SH-SY5Y (cell line): ENCODE data around the gene KCNQ1OT1.

Source experiments
- GATA2 ChIP-seq: IDR thresholded peaks from 2 replicates; pipeline ENCODE4 v1.6.1; 2011; ENCODE audit warnings: mild to moderate bottlenecking, low read depth, low read length
- GATA3 ChIP-seq: IDR thresholded peaks from 2 replicates; pipeline ENCODE4 v1.6.1; 2011; ENCODE audit warnings: low read depth, mild to moderate bottlenecking, low read length, moderate library complexity

The KCNQ1OT1 gene

DNA sequence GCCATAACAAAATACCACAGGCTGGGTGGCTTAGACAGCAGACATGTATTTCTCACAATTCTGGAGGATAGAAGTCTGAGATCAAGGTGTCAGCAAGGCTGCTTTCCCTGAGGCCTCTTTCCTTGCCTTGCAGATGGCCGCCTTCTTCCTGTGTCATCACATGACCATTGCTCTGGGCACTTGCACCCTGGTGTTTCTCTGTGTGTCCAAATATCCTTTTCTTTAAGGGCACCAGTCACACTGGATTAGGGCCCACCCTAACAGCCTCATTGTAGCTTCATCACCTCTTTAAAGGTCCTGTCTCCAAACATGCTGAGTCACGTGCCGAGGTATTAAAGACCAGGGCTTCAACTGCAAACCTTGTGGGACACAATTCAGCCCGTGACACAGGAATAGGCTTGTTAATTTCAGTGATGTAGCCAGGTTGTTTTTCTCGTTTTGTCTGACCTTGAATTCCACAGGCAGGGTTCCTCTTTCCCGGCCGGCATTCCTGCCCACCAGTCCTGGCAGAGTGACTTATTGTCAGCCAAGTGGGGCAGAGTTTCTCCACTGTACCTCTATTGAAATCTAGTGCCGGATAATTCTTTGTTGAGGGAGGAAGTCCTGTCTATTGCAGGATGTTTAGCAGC is 100.1 kb downstream of the KCNQ1OT1 start:
- no peak for TF ChIP-seq GATA3
- no peak for TF ChIP-seq GATA2

DNA sequence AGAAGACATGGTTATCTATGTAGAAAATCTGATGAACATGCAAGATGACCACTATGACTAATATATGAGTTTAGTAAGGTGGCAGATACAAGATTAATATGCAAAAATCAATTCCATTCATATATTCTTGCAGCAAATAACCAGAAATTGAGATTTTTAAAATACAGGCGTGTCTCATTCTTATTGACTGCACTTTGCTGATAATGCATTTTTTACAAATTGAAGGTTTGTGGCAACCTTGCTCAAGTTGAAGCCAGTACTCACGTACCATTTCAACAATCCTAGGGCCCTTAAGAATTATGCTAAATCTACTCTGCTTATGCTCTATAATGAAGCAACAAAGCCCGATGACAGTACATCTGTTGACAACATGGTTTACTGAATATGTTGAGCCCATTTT is 104.6 kb downstream of the KCNQ1OT1 start:
- TF ChIP-seq GATA2 (no peak), GATA3 (no peak)

DNA sequence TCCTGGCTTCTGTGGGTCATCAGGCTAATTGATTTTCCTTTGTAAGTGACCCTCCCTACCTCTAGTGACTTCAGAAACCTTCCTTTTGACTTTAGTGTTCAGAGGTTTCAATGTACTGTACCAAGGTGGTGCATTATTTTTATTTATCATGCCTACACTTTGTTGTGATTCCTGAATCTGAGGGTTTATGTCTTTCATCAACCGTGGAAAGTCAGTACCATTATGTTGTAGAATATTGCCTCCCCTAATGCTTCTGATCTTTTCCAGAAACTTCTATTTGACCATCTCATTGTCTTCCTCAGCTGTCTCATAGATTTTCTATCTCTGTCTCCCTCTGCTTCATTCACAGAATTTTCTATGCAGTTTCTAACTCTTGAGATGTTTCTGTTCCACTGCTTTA is 105.5 kb downstream of the KCNQ1OT1 start:
- no peak for TF ChIP-seq GATA2
- no peak for TF ChIP-seq GATA3

DNA sequence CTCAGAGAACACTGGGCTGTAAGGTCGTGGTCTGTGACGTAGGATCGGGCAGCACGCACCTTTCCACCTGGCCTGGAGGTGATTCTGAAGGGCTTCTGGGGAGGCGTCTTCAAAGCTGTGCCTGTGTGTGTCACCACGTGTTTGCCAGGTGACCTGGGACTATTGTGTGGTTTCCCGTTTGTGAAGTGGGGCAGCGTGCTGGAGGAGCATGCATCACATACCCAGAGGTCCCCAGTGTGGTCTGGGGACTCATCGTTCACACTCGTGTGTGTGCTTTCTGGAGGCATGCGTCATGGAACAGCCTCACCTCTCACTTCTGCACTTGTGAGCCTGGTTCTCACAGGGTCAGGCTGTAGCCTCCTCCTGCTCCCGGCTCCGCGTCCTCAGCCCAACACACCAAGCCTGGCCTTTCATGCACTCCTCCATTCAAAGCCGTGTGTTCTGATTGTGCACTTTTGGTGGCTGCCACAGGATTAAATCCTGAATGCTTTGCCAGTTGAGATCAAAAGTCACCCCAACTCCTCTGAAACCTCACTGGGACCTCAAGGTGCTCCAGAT is 106.3 kb downstream of the KCNQ1OT1 start:
- TF ChIP-seq GATA3 (no peak), GATA2 (no peak)

DNA sequence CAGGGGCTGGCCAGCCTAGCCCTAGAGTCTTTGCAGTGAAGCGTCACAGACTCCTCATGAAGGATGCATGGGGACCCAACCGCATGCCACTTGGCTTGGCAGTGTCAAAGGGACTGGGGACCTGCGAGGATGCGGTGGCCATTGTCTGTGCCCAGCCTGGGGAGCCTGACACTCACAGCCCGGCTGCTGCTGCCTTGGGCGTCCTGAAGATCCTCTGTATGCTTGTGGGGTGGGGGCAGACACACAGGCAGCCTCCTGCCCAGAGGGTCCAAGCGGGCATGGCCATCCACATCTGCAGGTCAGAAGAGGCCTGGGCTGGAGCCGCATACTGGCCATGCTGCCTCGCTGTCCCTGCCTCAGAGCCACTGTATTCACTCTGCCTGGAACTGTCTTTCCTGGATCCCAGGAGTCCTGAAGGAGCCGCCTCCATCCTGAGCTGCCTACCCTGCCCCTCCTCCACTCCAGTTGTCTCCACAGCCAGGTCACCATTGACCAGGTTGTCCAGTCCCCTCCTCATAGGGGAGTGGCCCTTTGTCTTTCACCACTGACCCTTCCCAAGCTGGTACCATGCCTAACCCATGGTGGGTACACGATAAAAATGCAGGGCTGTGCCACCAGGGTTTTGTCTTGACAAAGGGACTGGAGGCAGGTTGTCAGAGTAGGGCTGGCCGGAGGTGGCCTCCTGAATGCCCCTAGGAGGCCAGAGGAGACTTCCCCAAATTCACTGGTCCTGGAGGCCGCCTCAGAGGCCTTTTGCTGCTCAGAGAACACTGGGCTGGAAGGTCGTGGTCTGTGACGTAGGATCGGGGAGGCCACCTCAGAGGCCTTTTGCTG is 107.0 kb downstream of the KCNQ1OT1 start:
- TF ChIP-seq GATA2 (no peak), GATA3 (no peak)

DNA sequence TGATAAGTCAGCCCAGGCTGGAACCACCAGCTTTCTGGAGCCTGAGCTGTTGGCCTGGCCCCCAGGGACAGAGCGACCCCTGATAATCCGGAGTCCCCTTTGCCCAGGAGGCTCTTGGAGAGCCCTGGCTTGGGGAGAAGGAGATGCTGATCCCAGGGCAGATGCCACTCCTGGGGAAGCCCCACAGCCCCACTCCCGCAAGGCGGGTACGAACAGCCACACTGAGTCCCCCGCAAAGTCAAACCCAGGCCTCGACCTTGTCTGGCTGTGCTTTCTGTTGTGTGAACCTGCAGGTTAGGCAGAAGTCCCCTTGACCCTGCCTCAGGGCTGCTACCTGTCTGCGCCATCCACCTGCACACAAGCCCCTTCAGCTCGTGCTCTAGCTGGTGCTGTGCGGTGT is 108.0 kb downstream of the KCNQ1OT1 start:
- TF ChIP-seq GATA3 (no peak), GATA2 (no peak)

DNA sequence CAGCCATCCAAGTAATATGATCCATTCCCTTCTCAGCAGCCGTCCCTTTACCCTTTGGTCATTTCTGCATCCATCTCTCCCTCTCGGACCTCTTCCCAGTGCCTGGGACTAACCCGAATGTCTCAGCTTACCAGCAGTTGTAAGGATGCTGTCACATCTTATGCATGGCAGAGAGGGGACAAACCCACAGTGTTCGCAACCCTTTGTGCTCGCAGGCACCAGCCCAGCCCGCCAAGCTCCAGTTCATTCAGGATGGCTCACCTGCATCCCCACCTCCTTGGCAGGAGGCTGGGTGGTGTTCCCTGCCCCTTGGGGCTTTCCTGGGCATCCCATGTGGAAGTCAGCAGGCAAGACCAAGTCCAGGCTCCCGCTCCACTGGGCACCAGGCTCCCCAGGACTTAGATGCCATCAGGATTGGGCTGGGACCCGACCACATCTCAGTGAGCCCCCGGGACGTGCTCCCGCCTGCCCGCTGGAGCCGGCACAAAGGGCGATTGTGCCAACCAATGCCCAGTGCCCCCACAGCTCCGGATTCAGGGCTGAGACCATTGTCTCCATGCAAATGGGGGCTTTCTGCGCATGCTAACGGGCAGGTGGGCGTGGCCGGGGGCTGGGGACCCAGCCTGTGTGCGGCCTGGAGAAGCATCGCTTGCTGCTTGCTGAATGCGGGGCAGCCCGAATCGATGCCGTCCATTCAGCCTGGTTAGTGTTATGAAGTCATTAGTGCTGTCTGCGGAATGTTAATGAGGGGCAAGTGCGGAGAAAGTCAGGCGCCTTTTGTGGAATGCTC is 108.6 kb downstream of the KCNQ1OT1 start:
- TF ChIP-seq GATA3 = no peak
- TF ChIP-seq GATA2 = no peak

DNA sequence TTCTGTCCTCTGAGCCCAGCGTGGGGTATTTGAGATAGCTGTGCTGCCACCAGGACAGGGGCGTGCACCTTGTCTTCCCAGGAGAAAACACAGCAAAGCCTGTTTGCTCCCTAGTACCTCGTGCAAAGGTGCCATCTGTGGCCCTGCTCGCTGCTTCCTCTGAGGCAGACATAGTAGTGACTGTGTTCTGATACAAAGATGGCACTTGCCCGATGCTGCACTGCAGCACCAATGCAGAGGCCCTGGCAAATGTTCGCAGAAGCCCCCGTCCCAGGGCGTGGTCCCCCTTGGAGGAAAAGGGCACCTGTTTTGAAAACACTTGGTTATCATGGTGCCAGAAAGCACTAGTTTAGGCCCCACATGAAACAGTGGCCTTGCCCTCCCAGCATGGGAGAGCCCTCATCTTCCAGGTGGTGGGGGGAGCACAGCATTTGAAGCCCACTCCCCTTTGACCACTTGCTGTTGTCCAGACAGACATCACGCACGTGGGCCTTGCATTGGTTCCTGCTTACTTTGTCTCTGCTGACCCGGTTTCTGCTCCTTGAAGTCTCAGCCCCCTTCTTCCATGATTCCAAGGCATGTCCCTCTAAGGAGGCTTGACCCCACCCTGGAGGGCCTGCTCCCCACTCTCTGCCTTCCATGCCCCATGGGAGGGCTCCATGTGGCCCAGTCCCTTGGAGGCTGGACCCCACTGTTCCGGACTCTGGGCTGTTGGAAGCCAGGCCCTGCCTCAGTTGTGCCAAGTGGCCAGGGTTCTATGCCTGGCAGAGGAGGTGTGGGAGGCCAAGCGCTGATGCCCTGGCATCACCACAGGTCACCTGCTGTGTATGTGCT is 109.4 kb downstream of the KCNQ1OT1 start:
- TF ChIP-seq GATA2 = no peak
- TF ChIP-seq GATA3 = no peak

DNA sequence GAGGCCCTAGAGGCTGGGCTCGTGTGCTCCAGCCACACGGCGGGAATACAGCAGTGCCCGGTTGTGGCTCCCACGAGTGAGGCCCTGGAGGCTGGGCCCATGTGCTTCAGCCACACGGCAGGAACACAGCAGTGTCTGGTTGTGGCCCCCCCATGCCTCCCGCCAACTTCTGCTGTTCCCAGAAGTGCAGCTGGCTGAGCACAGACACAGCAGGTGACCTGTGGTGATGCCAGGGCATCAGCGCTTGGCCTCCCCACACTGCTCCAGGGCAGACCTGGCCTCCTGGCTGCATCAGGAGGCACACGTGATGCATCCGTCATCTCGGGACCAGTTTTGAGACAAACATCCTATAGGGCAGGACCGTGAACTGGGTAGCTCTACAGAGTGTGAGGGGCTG is 110.3 kb downstream of the KCNQ1OT1 start:
- TF ChIP-seq GATA3 (no peak), GATA2 (no peak)

DNA sequence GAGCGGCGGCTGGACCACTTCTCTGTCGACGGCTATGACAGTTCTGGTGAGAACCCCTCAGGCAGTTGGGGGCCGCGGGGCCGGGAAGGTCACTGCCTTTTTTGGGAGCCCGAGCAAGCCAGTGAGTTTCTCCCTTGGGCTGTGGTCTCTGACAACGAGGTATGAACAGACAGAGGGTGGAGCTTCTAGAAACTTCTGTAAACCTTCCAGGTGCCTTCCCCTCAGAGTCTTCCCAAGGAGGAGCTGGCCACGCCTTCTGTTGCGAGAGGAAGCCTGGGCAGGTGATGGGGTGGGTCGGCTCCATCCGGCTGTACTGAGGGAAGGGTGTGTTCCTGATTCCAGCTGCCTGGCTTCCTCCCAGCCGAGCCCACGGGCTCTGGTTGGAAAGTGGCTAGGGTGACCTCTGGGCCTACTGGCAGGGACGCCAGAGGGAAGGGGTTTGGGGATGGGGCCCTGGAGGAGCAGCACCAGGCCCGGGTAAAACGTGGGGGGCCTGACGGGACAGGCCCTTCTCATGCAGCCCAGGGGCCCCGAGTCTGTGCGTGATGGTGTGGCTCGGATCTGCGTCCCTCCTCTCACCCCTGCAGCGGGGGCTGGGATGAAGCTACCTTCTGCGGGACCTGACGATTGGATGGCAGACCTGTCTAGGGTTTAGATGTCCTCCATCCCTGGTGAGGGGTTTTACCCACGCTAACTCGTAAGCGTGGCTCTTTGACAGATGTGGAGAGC is 110.8 kb downstream of the KCNQ1OT1 start:
- TF ChIP-seq GATA2 (no peak), GATA3 (no peak)

DNA sequence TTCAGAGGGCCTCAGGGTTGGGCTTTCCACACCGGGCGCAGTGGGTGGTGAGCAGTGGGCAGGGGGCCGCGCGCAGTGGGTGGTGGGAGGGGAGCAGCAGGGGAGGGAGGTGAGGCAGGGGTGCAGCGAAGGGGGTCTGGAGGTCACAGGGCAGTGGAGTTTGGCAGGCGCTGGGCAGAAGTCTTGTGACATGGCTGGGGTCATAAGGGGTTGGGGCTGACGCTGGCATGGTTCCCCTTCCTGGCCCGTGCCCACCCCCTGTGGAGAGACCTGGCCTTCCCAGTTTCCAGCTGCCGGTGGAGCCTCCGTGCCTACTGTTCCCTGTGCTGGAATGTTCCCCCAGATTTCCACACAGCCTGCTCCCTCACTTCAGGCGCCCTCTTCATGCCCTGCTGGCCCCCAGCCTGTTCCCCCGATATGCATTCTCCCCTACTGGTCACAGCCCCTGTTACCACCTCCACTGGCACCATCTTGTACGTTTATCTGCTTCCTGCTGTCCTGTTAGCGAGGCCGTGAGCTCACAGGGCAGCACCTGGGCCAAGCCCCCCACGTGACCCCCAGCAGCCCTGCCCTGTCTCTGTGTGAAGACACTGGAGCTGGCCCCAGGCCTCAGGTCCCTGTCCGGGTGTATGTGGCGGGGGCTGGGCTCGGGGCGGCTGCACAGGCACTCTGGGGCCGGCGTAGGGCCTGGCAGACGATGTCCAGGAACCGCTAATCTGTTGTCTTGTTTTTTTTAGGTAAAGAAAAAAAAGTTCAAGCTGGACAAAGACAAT is 111.6 kb downstream of the KCNQ1OT1 start:
- TF ChIP-seq GATA2 = no peak
- TF ChIP-seq GATA3 = no peak
